Heart left ventricle (tissue), 13 donors: ENCODE data around the gene THSD7B.

ENCODE experiments used
- POLR2A ChIP-seq, 2 donors: fragments of 450-650 bp; IDR thresholded peaks; one replicate each; pipeline ENCODE4 v1.6.1; 2017; ENCODE audit warnings: antibody characterized with exemption in 2 of 2, mild to moderate bottlenecking in 2 of 2, moderate library complexity in 2 of 2
- TF ChIP-seq, protein P1 (sequence below), 12 donors: fragments of 200-600 bp; sonication (generic) in 4 of 12; IDR thresholded peaks; one replicate each; pipeline versions ENCODE4 v1.5.0 to v1.8.0; 2018 to 2022; ENCODE audit warnings: antibody characterized with exemption in 12 of 12, mild to moderate bottlenecking in 5 of 12
- donor health status: ischemic (EF 13 %, LVEDD 7.1; RV severe dilation, severe dysfunction).
- donor health status: DM: no; HTN: yes; CAD: no.
- donor health status: DM: no; HTN: no; CAD: no.
- donor health status: ischemic (EF 25% LVEDD 6.9; RV normal size, moderate dysfunction).
- donor health status: ischemic (EF 25% LVEDD 5.7; RV mildly dilated, moderate dysfunction).
- donor health status: ischemic (EF 35%, LVEDD 5.7; RV mildly dilated, moderate dysfunction).
- donor health status: nonischemic (EF 11% LVEDD 7.7; RV severe dilation, severe dysfunction).
- donor health status: DM: yes; HTN: yes; CAD: no.
- donor health status: PGD.
- donor health status: ischemic (EF 29% LVEDD 5.4; RV normal size, mild dysfunction).
- donor health status: nonischemic (EF 23%, LVEDD 6.1; RV moderate dilation, normal function).

DNA sequence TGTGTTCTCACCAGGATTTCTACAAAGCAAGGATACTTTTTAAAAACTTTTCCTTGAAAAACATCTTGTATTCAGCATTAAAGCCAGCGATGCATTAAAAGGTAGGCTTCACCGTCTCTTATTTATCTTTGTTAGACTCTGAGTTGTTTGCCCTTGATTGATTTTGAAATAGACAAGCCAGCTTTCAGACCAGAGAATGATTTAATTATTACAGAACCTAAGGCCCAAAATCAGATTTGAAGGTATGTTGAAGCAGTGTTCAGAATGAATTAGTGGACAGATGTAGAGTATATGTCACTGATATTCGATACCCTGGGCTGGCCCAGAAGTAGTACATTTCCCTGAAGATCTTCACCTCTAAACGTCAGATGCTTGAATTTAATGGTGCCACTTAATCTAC lies 136.4 kb downstream of the THSD7B start:
- TF ChIP-seq, protein P1, sequence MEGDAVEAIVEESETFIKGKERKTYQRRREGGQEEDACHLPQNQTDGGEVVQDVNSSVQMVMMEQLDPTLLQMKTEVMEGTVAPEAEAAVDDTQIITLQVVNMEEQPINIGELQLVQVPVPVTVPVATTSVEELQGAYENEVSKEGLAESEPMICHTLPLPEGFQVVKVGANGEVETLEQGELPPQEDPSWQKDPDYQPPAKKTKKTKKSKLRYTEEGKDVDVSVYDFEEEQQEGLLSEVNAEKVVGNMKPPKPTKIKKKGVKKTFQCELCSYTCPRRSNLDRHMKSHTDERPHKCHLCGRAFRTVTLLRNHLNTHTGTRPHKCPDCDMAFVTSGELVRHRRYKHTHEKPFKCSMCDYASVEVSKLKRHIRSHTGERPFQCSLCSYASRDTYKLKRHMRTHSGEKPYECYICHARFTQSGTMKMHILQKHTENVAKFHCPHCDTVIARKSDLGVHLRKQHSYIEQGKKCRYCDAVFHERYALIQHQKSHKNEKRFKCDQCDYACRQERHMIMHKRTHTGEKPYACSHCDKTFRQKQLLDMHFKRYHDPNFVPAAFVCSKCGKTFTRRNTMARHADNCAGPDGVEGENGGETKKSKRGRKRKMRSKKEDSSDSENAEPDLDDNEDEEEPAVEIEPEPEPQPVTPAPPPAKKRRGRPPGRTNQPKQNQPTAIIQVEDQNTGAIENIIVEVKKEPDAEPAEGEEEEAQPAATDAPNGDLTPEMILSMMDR (IDR thresholded peaks at IDR 0.05), result no peak
- no peak for TF ChIP-seq POLR2A (IDR thresholded peaks at IDR 0.05)
